ENCODE measurements around the gene ZNF335. TPM values are rescaled to one million over a fixed set of nuclear protein-coding genes. Genes with fewer than 3 reads are reported as not detected.

Gene ZNF335
- total and polyA plus RNA-seq, 2 of the 8 experiments (the other 6 are each of a cell fraction or from before 2014, with no cell fraction given): 12.4 to 14.6 TPM

- TF ChIP-seq BRCA1 (IDR thresholded peaks at IDR 0.05; ENCODE audit: low read depth, low read length) (no peak), SRF (IDR thresholded peaks at IDR 0.05; ENCODE audit: low read depth, low read length) (no peak)
Measured at GRCh38 chr20:45998761-45999160, 26.8 kb upstream of the ZNF335 start (continued).

All from H1 (cell line).